DND-41 (cell line): ENCODE data around the gene CDK19.

Experiments used
- CTCF ChIP-seq: IDR thresholded peaks from 2 replicates; pipeline ENCODE4 v1.5.1; 2012; ENCODE audit warnings: borderline replicate concordance, low read length, moderate library complexity, mild to moderate bottlenecking; ENCODE audit not compliant: poor library complexity, severe bottlenecking; ENCODE audit errors: extremely low read depth
- EZH2 ChIP-seq: IDR thresholded peaks from 3 replicates; pipeline ENCODE4 v1.6.1; 2012; ENCODE audit warnings: borderline replicate concordance, low read depth, mild to moderate bottlenecking, moderate library complexity, low read length, inconsistent platforms; ENCODE audit not compliant: severe bottlenecking

GRCh38 chr6:110858016-110858415, 42.7 kb upstream of the CDK19 start:
- TF ChIP-seq CTCF (no peak), EZH2 (no peak)
